Left hindlimb (tissue), 1 donor: ENCODE measurements around the gene FSTL4.
A peak's percentile ranks its signal among the peaks of the same experiment; 100 is the strongest.

Experiments
- DNase-seq: peaks from one replicate; pipeline ENCODE4 v3.0.0-alpha.2; 2018

FSTL4 gene

GRCh38 chr5:133314086-133314485 is 298.3 kb downstream of the FSTL4 start:
- DNase-seq: no peak

GRCh38 chr5:133311176-133311575 is 301.2 kb downstream of the FSTL4 start:
- no peak for DNase-seq

GRCh38 chr5:133309984-133310621 is 302.2 kb downstream of the FSTL4 start:
- no peak for DNase-seq

GRCh38 chr5:133309166-133309795 is 303.1 kb downstream of the FSTL4 start:
- DNase-seq: no peak

GRCh38 chr5:133307275-133307674 is 305.1 kb downstream of the FSTL4 start:
- no peak for DNase-seq

GRCh38 chr5:133304707-133305216 is 307.6 kb downstream of the FSTL4 start:
- DNase-seq: no peak

- DNase-seq: no peak
Measured at GRCh38 chr5:133304178-133304577, 308.2 kb downstream of the FSTL4 start.

- DNase-seq: no peak
Measured at GRCh38 chr5:133303298-133303697, 309.0 kb downstream of the FSTL4 start.

- DNase-seq: no peak
Measured at GRCh38 chr5:133299728-133300127, 312.6 kb downstream of the FSTL4 start.

GRCh38 chr5:133299021-133299420 is 313.3 kb downstream of the FSTL4 start:
- no peak for DNase-seq

GRCh38 chr5:133298447-133298846 is 313.9 kb downstream of the FSTL4 start:
- DNase-seq: no peak

- no peak for DNase-seq
Measured at GRCh38 chr5:133297293-133297692, 315.0 kb downstream of the FSTL4 start.

- no peak for DNase-seq
Measured at GRCh38 chr5:133296624-133297023, 315.7 kb downstream of the FSTL4 start.

GRCh38 chr5:133295520-133295919 is 316.8 kb downstream of the FSTL4 start:
- no peak for DNase-seq

- no peak for DNase-seq
Measured at GRCh38 chr5:133294380-133294779, 318.0 kb downstream of the FSTL4 start.

GRCh38 chr5:133293960-133294359 is 318.4 kb downstream of the FSTL4 start:
- no peak for DNase-seq

GRCh38 chr5:133292300-133292699 is 320.0 kb downstream of the FSTL4 start:
- no peak for DNase-seq

GRCh38 chr5:133291524-133291923 is 320.8 kb downstream of the FSTL4 start:
- no peak for DNase-seq

- no peak for DNase-seq
Measured at GRCh38 chr5:133290669-133291240, 321.6 kb downstream of the FSTL4 start.

- no peak for DNase-seq
Measured at GRCh38 chr5:133289686-133290367, 322.5 kb downstream of the FSTL4 start.

GRCh38 chr5:133287500-133287899 is 324.8 kb downstream of the FSTL4 start:
- peak; percentile 63 for DNase-seq

- no peak for DNase-seq
Measured at GRCh38 chr5:133286483-133286882, 325.9 kb downstream of the FSTL4 start.

GRCh38 chr5:133285583-133286021 is 326.7 kb downstream of the FSTL4 start:
- DNase-seq: no peak

- DNase-seq: no peak
Measured at GRCh38 chr5:133284306-133284705, 328.0 kb downstream of the FSTL4 start.
